ENCODE measurements around the gene TSHZ2. TPM values are rescaled to one million over a fixed set of nuclear protein-coding genes. Genes with fewer than 3 reads are reported as not detected.

Gene TSHZ2
- total and polyA plus RNA-seq, 12 donors, result 1.5 to 6.2 (median 4.5) TPM

- WGBS, 2 donors, result 73 to 74% methylated on average over 6 of the region's 6 CpGs
- peak in 2 of 8 donors; percentile 11 to 55 for ATAC-seq
- DNase-seq, result no peak
- intact Hi-C loops (cut with DNase I), result no loop called here
- H3K27me3 ChIP-seq, result peaks cover 0 to 5% (median 0%) of the 10 kb centered on the region in 7 donors
- no peak overlapping the region for H3K4me3 ChIP-seq
- TF ChIP-seq, protein P1, sequence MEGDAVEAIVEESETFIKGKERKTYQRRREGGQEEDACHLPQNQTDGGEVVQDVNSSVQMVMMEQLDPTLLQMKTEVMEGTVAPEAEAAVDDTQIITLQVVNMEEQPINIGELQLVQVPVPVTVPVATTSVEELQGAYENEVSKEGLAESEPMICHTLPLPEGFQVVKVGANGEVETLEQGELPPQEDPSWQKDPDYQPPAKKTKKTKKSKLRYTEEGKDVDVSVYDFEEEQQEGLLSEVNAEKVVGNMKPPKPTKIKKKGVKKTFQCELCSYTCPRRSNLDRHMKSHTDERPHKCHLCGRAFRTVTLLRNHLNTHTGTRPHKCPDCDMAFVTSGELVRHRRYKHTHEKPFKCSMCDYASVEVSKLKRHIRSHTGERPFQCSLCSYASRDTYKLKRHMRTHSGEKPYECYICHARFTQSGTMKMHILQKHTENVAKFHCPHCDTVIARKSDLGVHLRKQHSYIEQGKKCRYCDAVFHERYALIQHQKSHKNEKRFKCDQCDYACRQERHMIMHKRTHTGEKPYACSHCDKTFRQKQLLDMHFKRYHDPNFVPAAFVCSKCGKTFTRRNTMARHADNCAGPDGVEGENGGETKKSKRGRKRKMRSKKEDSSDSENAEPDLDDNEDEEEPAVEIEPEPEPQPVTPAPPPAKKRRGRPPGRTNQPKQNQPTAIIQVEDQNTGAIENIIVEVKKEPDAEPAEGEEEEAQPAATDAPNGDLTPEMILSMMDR (IDR thresholded peaks at IDR 0.05), result no peak
- H3K36me3 ChIP-seq, result no peaks in the 10 kb centered on the region
- H3K4me1 ChIP-seq, result peaks cover 0 to 16% (median 0%) of the 10 kb centered on the region in 9 donors
- H3K9me3 ChIP-seq, result peaks cover 0 to 36% (median 13%) of the 10 kb centered on the region in 11 donors
- H3K27ac ChIP-seq, result no peak overlapping the region
Measured at GRCh38 chr20:53445321-53445731, 473.2 kb downstream of the TSHZ2 start.

DNA sequence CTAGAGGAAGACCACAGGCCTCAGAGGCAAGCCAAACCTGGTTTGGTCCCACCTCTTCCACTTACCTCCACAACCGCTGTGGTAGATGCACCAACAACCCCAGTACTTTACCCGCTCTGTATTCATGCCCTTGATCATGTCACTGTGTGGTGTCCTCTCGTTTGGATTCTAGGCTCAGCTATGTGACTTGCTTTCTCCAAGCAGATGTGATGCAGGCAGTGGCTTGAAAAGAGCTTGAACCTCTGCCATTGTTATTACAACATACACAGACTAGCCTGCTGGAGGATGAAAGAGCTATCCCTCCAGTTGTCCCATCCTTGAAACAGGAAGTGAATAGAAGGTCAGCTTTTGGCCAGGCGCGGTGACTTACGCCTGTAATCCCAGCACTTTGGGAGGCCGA lies 473.8 kb downstream of the TSHZ2 start:
- peaks cover 0 to 16% (median 0%) of the 10 kb centered on the region in 9 donors for H3K4me1 ChIP-seq
- intact Hi-C loops (cut with DNase I), result no loop called here
- TF ChIP-seq, protein P1 (IDR thresholded peaks at IDR 0.05), result no peak
- H3K9me3 ChIP-seq, result peaks cover 0 to 42% (median 13%) of the 10 kb centered on the region in 11 donors
- 89 to 94% methylated on average over 7 of the region's 7 CpGs for WGBS, 2 donors
- H3K36me3 ChIP-seq, result no peaks in the 10 kb centered on the region
- peaks cover 0 to 5% (median 0%) of the 10 kb centered on the region in 7 donors for H3K27me3 ChIP-seq
- no peak overlapping the region for H3K27ac ChIP-seq
- DNase-seq (no peak), ATAC-seq (peak in 1 of 8 donors; percentile 66)
- no peak overlapping the region for H3K4me3 ChIP-seq

GRCh38 chr20:53447316-53447715 lies 475.2 kb downstream of the TSHZ2 start:
- ATAC-seq, result no peak
- H3K9me3 ChIP-seq, result peaks cover 0 to 43% (median 13%) of the 10 kb centered on the region in 11 donors
- 80 to 87% methylated on average over 3 of the region's 3 CpGs for WGBS, 2 donors
- no peak for DNase-seq
- TF ChIP-seq, protein P1 (IDR thresholded peaks at IDR 0.05), result no peak
- H3K4me1 ChIP-seq, result peaks cover 0 to 16% (median 0%) of the 10 kb centered on the region in 9 donors
- intact Hi-C loops (cut with DNase I), result no loop called here
- peaks cover 0 to 4% (median 0%) of the 10 kb centered on the region in 7 donors for H3K27me3 ChIP-seq
- H3K27ac ChIP-seq, result no peak overlapping the region
- no peaks in the 10 kb centered on the region for H3K36me3 ChIP-seq
- H3K4me3 ChIP-seq, result no peak overlapping the region

DNA sequence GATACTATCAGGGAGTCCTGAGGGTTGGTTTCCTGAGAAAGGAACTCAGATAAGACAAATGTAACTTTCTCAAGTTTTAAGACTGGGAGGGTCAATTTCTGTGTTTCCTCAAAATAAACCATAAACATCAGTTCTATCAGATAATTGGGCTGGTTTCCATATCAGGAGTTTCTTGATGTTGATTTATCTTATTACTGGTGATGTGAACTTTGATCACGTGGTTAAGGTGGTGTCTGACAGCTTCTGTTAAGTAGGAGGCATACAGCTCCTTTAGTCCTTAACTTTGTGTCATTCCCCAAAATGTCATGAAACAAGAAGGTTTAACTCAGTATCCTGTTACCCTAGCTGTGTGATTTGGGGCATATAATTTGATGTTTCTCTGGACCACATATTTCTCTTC lies 476.3 kb downstream of the TSHZ2 start:
- H3K27me3 ChIP-seq, result peaks cover 0 to 4% (median 0%) of the 10 kb centered on the region in 7 donors
- H3K36me3 ChIP-seq, result no peaks in the 10 kb centered on the region
- peaks cover 0 to 43% (median 13%) of the 10 kb centered on the region in 11 donors for H3K9me3 ChIP-seq
- intact Hi-C loops (cut with DNase I), result no loop called here
- no peak for ATAC-seq
- H3K4me1 ChIP-seq, result peaks cover 0 to 16% (median 0%) of the 10 kb centered on the region in 9 donors
- no peak for DNase-seq
- H3K4me3 ChIP-seq, result no peak overlapping the region
- 76 to 91% methylated on average over 1 of the region's 1 CpG for WGBS, 2 donors
- TF ChIP-seq, protein P1 (IDR thresholded peaks at IDR 0.05), result no peak
- H3K27ac ChIP-seq, result no peak overlapping the region

Data from heart right ventricle (tissue), 16 donors.